ENCODE data around the gene DAB2IP. TPM values are rescaled to one million over a fixed set of nuclear protein-coding genes. Genes with fewer than 3 reads are reported as not detected.

Gene DAB2IP
- total RNA-seq, 2 donors from 2014 or later: 51.6 to 83.2 TPM

- Histone ChIP-seq H3K4me1 (replicated peaks) (no peaks in the 10 kb centered on the region), H3K9me3 (no peaks in the 10 kb centered on the region), H3K4me3 (no peak overlapping the region), H3K36me3 (no peaks in the 10 kb centered on the region), H3K27me3 (replicated peaks; ENCODE audit: insufficient read depth) (no peaks in the 10 kb centered on the region), H3K27ac (no peak overlapping the region)
- 100% methylated on average over 1 of the region's 1 CpG for WGBS
- DNase-seq (ENCODE audit: low spot score): no peak
- intact Hi-C loops (cut with DNase I): no loop called here
- TF ChIP-seq CTCF (IDR thresholded peaks at IDR 0.05): no peak
- TF ChIP-seq POLR2A (IDR thresholded peaks at IDR 0.05): no peak
- TF ChIP-seq POLR2AphosphoS5 (IDR thresholded peaks at IDR 0.05): no peak
These were observed 21.6 kb downstream of the DAB2IP start for GRCh38 chr9:121672986-121673385.

GRCh38 chr9:121673576-121673975 is 22.1 kb downstream of the DAB2IP start:
- H3K4me1 ChIP-seq (replicated peaks): no peaks in the 10 kb centered on the region
- 94% methylated on average over 7 of the region's 7 CpGs for WGBS
- intact Hi-C loops (cut with DNase I): no loop called here

GRCh38 chr9:121674017-121674416 is 22.6 kb downstream of the DAB2IP start:
- H3K4me1 ChIP-seq (replicated peaks): no peaks in the 10 kb centered on the region
- no peak overlapping the region for H3K27ac ChIP-seq
- no peak overlapping the region for H3K4me3 ChIP-seq
- intact Hi-C loops (cut with DNase I): no loop called here
- 90% methylated on average over 8 of the region's 8 CpGs for WGBS
- DNase-seq (ENCODE audit: low spot score): no peak
- H3K27me3 ChIP-seq (replicated peaks; ENCODE audit: insufficient read depth): no peaks in the 10 kb centered on the region
- H3K9me3 ChIP-seq: no peaks in the 10 kb centered on the region
- H3K36me3 ChIP-seq: no peaks in the 10 kb centered on the region
- TF ChIP-seq POLR2AphosphoS5 (IDR thresholded peaks at IDR 0.05): no peak
- TF ChIP-seq CTCF (IDR thresholded peaks at IDR 0.05): no peak
- no peak for TF ChIP-seq POLR2A (IDR thresholded peaks at IDR 0.05)

More at GRCh38 chr9:121673576-121673975, 22.1 kb downstream of the DAB2IP start:
- TF ChIP-seq POLR2AphosphoS5 (IDR thresholded peaks at IDR 0.05): no peak
- no peak for TF ChIP-seq POLR2A (IDR thresholded peaks at IDR 0.05)
- no peak for TF ChIP-seq CTCF (IDR thresholded peaks at IDR 0.05)
- no peak overlapping the region for H3K27ac ChIP-seq
- no peaks in the 10 kb centered on the region for H3K36me3 ChIP-seq
- no peaks in the 10 kb centered on the region for H3K27me3 ChIP-seq (replicated peaks; ENCODE audit: insufficient read depth)
- H3K4me3 ChIP-seq: no peak overlapping the region
- no peaks in the 10 kb centered on the region for H3K9me3 ChIP-seq
- no peak for DNase-seq (ENCODE audit: low spot score)

- intact Hi-C loops (cut with DNase I): no loop called here
- Histone ChIP-seq H3K4me1 (replicated peaks) (no peaks in the 10 kb centered on the region), H3K36me3 (no peaks in the 10 kb centered on the region), H3K27ac (no peak overlapping the region), H3K4me3 (no peak overlapping the region), H3K27me3 (replicated peaks; ENCODE audit: insufficient read depth) (no peaks in the 10 kb centered on the region), H3K9me3 (no peaks in the 10 kb centered on the region)
- TF ChIP-seq POLR2AphosphoS5 (IDR thresholded peaks at IDR 0.05) (no peak), POLR2A (IDR thresholded peaks at IDR 0.05) (no peak), CTCF (IDR thresholded peaks at IDR 0.05) (no peak)
- no peak for DNase-seq (ENCODE audit: low spot score)
- 59% methylated on average over 6 of the region's 6 CpGs for WGBS
These were observed 23.5 kb downstream of the DAB2IP start for GRCh38 chr9:121674952-121675351.

GRCh38 chr9:121675381-121675780 is 23.9 kb downstream of the DAB2IP start:
- H3K4me3 ChIP-seq: no peak overlapping the region
- DNase-seq (ENCODE audit: low spot score): no peak
- no peaks in the 10 kb centered on the region for H3K36me3 ChIP-seq
- no peaks in the 10 kb centered on the region for H3K9me3 ChIP-seq
- no peaks in the 10 kb centered on the region for H3K27me3 ChIP-seq (replicated peaks; ENCODE audit: insufficient read depth)
- TF ChIP-seq POLR2A (IDR thresholded peaks at IDR 0.05) (no peak), POLR2AphosphoS5 (IDR thresholded peaks at IDR 0.05) (no peak), CTCF (IDR thresholded peaks at IDR 0.05) (no peak)
- 94% methylated on average over 6 of the region's 6 CpGs for WGBS
- no peaks in the 10 kb centered on the region for H3K4me1 ChIP-seq (replicated peaks)
- no peak overlapping the region for H3K27ac ChIP-seq
- intact Hi-C loops (cut with DNase I): no loop called here

All from prostate gland (tissue), 2 donors.